BLaER1 treated with 17β-estradiol and CSF1 and Interleukin-3, amounts not matched to agents 10 nM and 100 nM (cell line): ENCODE measurements around the gene GTPBP4.

ENCODE experiments used
- H3K27ac ChIP-seq, 11 experiments: shearing (Covaris generic); formaldehyde crosslinking; 2 replicates each; pipeline ENCODE4 v1.8.1; 2022
- H3K27me3 ChIP-seq, 11 experiments: shearing (Covaris generic); formaldehyde crosslinking; 2 replicates each; pipeline ENCODE4 v1.8.1; 2022
- H3K36me3 ChIP-seq, 11 experiments: shearing (Covaris generic); formaldehyde crosslinking; 2 replicates each; pipeline ENCODE4 v1.8.1; 2022
- H3K4me1 ChIP-seq, 10 experiments: shearing (Covaris generic); formaldehyde crosslinking; 2 replicates each; pipeline ENCODE4 v1.8.1; 2022
- H3K4me2 ChIP-seq, 11 experiments: shearing (Covaris generic); formaldehyde crosslinking; 2 replicates each; pipeline ENCODE4 v1.8.1; 2022
- H3K4me3 ChIP-seq, 10 experiments: shearing (Covaris generic); formaldehyde crosslinking; 2 replicates each; pipeline ENCODE4 v1.8.1; 2022
- H3K9ac ChIP-seq, 11 experiments: shearing (Covaris generic); formaldehyde crosslinking; 2 replicates each; pipeline ENCODE4 v1.8.1; 2022
- H3K9me3 ChIP-seq, 11 experiments: shearing (Covaris generic); formaldehyde crosslinking; replicated peaks in 1 of 11; 2 replicates each; pipeline ENCODE4 v1.8.1; 2022
- H4K20me1 ChIP-seq, 11 experiments: shearing (Covaris generic); formaldehyde crosslinking; 2 replicates each; pipeline ENCODE4 v1.8.1; 2022
- Cebpa-rat ChIP-seq, 11 experiments: shearing (Covaris generic); IDR thresholded peaks; 2 replicates each; pipeline ENCODE4 v1.8.1; 2022

GTPBP4 gene

GRCh38 chr10:1040133-1040532, 51.9 kb downstream of the GTPBP4 start:
- Histone ChIP-seq H3K4me1 (peaks cover 32 to 83% (median 63%) of the 10 kb centered on the region in 10 experiments), H3K4me2 (peak overlapping the region; percentile 2 to 88 (median 68); a peak in 19 of 22 replicates), H3K36me3 (peaks cover 45 to 68% (median 64%) of the 10 kb centered on the region in 11 experiments), H3K9ac (peak overlapping the region in 9 of 11 experiments; percentile 23 to 70 (median 40); a peak in 12 of 22 replicates), H3K4me3 (peak overlapping the region in 3 of 10 experiments; percentile 3 to 26 (median 22); a peak in 5 of 20 replicates), H3K9me3 (no peaks in the 10 kb centered on the region), H3K27me3 (no peaks in the 10 kb centered on the region), H4K20me1 (peaks cover 0 to 46% (median 7%) of the 10 kb centered on the region in 11 experiments; a peak in 12 of 22 replicates), H3K27ac (peak overlapping the region in 8 of 11 experiments; percentile 7 to 53 (median 38); a peak in 12 of 22 replicates)
- TF ChIP-seq Cebpa-rat (IDR thresholded peaks at IDR 0.05), result no peak

GRCh38 chr10:1041514-1041913, 53.3 kb downstream of the GTPBP4 start:
- no peak for TF ChIP-seq Cebpa-rat (IDR thresholded peaks at IDR 0.05)
- H4K20me1 ChIP-seq, result peaks cover 0 to 59% (median 12%) of the 10 kb centered on the region in 11 experiments; a peak in 12 of 22 replicates
- peaks cover 45 to 74% (median 61%) of the 10 kb centered on the region in 11 experiments for H3K36me3 ChIP-seq

GRCh38 chr10:1043532-1043995, 55.3 kb downstream of the GTPBP4 start:
- H3K4me3 ChIP-seq, result peak overlapping the region; percentile 41 to 64 (median 52)
- H3K9me3 ChIP-seq, result no peaks in the 10 kb centered on the region
- peak overlapping the region; percentile 76 to 95 (median 88) for H3K4me2 ChIP-seq
- peaks cover 0 to 57% (median 20%) of the 10 kb centered on the region in 11 experiments; a peak in 13 of 22 replicates for H4K20me1 ChIP-seq
- peak overlapping the region; percentile 71 to 90 (median 82) for H3K27ac ChIP-seq
- no peak for TF ChIP-seq Cebpa-rat (IDR thresholded peaks at IDR 0.05)
- H3K4me1 ChIP-seq, result peaks cover 50 to 83% (median 75%) of the 10 kb centered on the region in 10 experiments
- H3K36me3 ChIP-seq, result peaks cover 34 to 55% (median 45%) of the 10 kb centered on the region in 11 experiments; a peak in 21 of 22 replicates
- H3K27me3 ChIP-seq, result no peaks in the 10 kb centered on the region
- H3K9ac ChIP-seq, result peak overlapping the region; percentile 65 to 80 (median 73)

More at GRCh38 chr10:1041514-1041913, 53.3 kb downstream of the GTPBP4 start:
- H3K27ac ChIP-seq, result peak overlapping the region in 4 of 11 experiments; percentile 85 to 90 (median 88); a peak in 5 of 22 replicates
- no peaks in the 10 kb centered on the region for H3K27me3 ChIP-seq
- H3K9me3 ChIP-seq, result no peaks in the 10 kb centered on the region
- H3K4me3 ChIP-seq, result no peak overlapping the region
- H3K4me1 ChIP-seq, result peaks cover 45 to 84% (median 74%) of the 10 kb centered on the region in 10 experiments
- peak overlapping the region in 6 of 11 experiments; percentile 14 to 92 (median 82); a peak in 7 of 22 replicates for H3K4me2 ChIP-seq
- H3K9ac ChIP-seq, result no peak overlapping the region

GRCh38 chr10:1044146-1044545, 55.9 kb downstream of the GTPBP4 start:
- H3K36me3 ChIP-seq, result peaks cover 32 to 50% (median 41%) of the 10 kb centered on the region in 11 experiments; a peak in 21 of 22 replicates
- H3K4me2 ChIP-seq, result peak overlapping the region; percentile 76 to 95 (median 88)
- H3K27me3 ChIP-seq, result no peaks in the 10 kb centered on the region
- peak overlapping the region; percentile 41 to 64 (median 52) for H3K4me3 ChIP-seq
- peaks cover 0 to 52% (median 17%) of the 10 kb centered on the region in 11 experiments; a peak in 13 of 22 replicates for H4K20me1 ChIP-seq
- peak overlapping the region; percentile 71 to 90 (median 82) for H3K27ac ChIP-seq
- H3K9me3 ChIP-seq, result no peaks in the 10 kb centered on the region
- TF ChIP-seq Cebpa-rat (IDR thresholded peaks at IDR 0.05), result no peak
- peaks cover 50 to 78% (median 71%) of the 10 kb centered on the region in 10 experiments for H3K4me1 ChIP-seq
- peak overlapping the region; percentile 65 to 80 (median 73) for H3K9ac ChIP-seq

GRCh38 chr10:1044964-1045363, 56.7 kb downstream of the GTPBP4 start:
- Histone ChIP-seq H3K36me3 (peaks cover 27 to 41% (median 34%) of the 10 kb centered on the region in 11 experiments; a peak in 21 of 22 replicates), H3K4me3 (peak overlapping the region in 9 of 10 experiments; percentile 48 to 64 (median 52); a peak in 16 of 20 replicates), H3K4me2 (peak overlapping the region; percentile 76 to 95 (median 88)), H4K20me1 (peaks cover 0 to 50% (median 15%) of the 10 kb centered on the region in 11 experiments; a peak in 13 of 22 replicates), H3K9ac (peak overlapping the region; percentile 65 to 80 (median 73); a peak in 20 of 22 replicates), H3K4me1 (peaks cover 50 to 69% (median 65%) of the 10 kb centered on the region in 10 experiments), H3K27me3 (no peaks in the 10 kb centered on the region), H3K27ac (peak overlapping the region; percentile 71 to 90 (median 82); a peak in 21 of 22 replicates), H3K9me3 (no peaks in the 10 kb centered on the region)
- no peak for TF ChIP-seq Cebpa-rat (IDR thresholded peaks at IDR 0.05)

- Histone ChIP-seq H3K9ac (peak overlapping the region in 9 of 11 experiments; percentile 65 to 80 (median 72); a peak in 12 of 22 replicates), H3K4me3 (peak overlapping the region in 8 of 10 experiments; percentile 48 to 64 (median 53); a peak in 15 of 20 replicates), H3K36me3 (peaks cover 22 to 38% (median 29%) of the 10 kb centered on the region in 11 experiments; a peak in 21 of 22 replicates), H3K4me1 (peaks cover 49 to 69% (median 64%) of the 10 kb centered on the region in 10 experiments), H3K27ac (peak overlapping the region in 10 of 11 experiments; percentile 76 to 90 (median 83); a peak in 19 of 22 replicates), H4K20me1 (peaks cover 0 to 50% (median 15%) of the 10 kb centered on the region in 11 experiments; a peak in 14 of 22 replicates), H3K4me2 (peak overlapping the region; percentile 76 to 95 (median 88)), H3K27me3 (no peaks in the 10 kb centered on the region), H3K9me3 (no peaks in the 10 kb centered on the region)
- no peak for TF ChIP-seq Cebpa-rat (IDR thresholded peaks at IDR 0.05)
Observed at GRCh38 chr10:1045415-1045814, 57.2 kb downstream of the GTPBP4 start.

- TF ChIP-seq Cebpa-rat (IDR thresholded peaks at IDR 0.05), result no peak
Observed at GRCh38 chr10:1047937-1048336, 59.7 kb downstream of the GTPBP4 start.

GRCh38 chr10:1048349-1048731, 60.1 kb downstream of the GTPBP4 start:
- no peak for TF ChIP-seq Cebpa-rat (IDR thresholded peaks at IDR 0.05)
- Histone ChIP-seq H4K20me1 (peaks cover 15 to 63% (median 34%) of the 10 kb centered on the region in 11 experiments; a peak in 16 of 22 replicates), H3K9me3 (no peaks in the 10 kb centered on the region), H3K4me3 (peak overlapping the region; percentile 75 to 95 (median 84)), H3K4me1 (peaks cover 57 to 71% (median 66%) of the 10 kb centered on the region in 10 experiments), H3K4me2 (peak overlapping the region; percentile 84 to 95 (median 88)), H3K36me3 (peaks cover 19 to 39% (median 29%) of the 10 kb centered on the region in 11 experiments), H3K27me3 (no peaks in the 10 kb centered on the region), H3K27ac (peak overlapping the region; percentile 88 to 96 (median 92)), H3K9ac (peak overlapping the region; percentile 86 to 95 (median 93))

More at GRCh38 chr10:1047937-1048336, 59.7 kb downstream of the GTPBP4 start:
- Histone ChIP-seq H3K9me3 (no peaks in the 10 kb centered on the region), H3K27ac (peak overlapping the region; percentile 88 to 96 (median 92); a peak in 21 of 22 replicates), H3K9ac (peak overlapping the region; percentile 86 to 95 (median 93)), H3K27me3 (no peaks in the 10 kb centered on the region), H4K20me1 (peaks cover 15 to 61% (median 30%) of the 10 kb centered on the region in 11 experiments; a peak in 16 of 22 replicates), H3K4me2 (peak overlapping the region; percentile 84 to 95 (median 88)), H3K4me3 (peak overlapping the region; percentile 75 to 95 (median 84)), H3K4me1 (peaks cover 61 to 71% (median 66%) of the 10 kb centered on the region in 10 experiments), H3K36me3 (peaks cover 15 to 38% (median 28%) of the 10 kb centered on the region in 11 experiments)
